Gastrocnemius medialis (tissue), 4 donors: ENCODE data around the gene SLC7A14.

Experiments
- CTCF ChIP-seq, 5 experiments: fragments of 450-650 bp in 3 of 5; fragments of 200-600 bp in 2 of 5; sonication (generic) in 2 of 5; IDR thresholded peaks in 4 of 5; conservative IDR thresholded peaks in 1 of 5; 1 replicate in 4 of 5; 2 replicates in 1 of 5; pipeline ENCODE4 v1.5.1; 2016 to 2019; ENCODE audit warnings: antibody characterized with exemption in 5 of 5, mild to moderate bottlenecking in 3 of 5, moderate library complexity in 3 of 5
- POLR2A ChIP-seq, 2 donors: fragments of 450-650 bp; IDR thresholded peaks; one replicate each; pipeline ENCODE4 v1.6.1; 2017; ENCODE audit warnings: antibody characterized with exemption in 2 of 2, mild to moderate bottlenecking in 2 of 2, moderate library complexity in 2 of 2

GRCh38 chr3:170494766-170495165 is 91.1 kb downstream of the SLC7A14 start:
- TF ChIP-seq CTCF (IDR thresholded peaks at IDR 0.05 in 4 of 5, conservative IDR thresholded peaks at IDR 0.05 in 1 of 5), result no peak
- no peak for TF ChIP-seq POLR2A (IDR thresholded peaks at IDR 0.05)
